ENCODE measurements around the gene SLC22A12. TPM values are rescaled to one million over a fixed set of nuclear protein-coding genes. Genes with fewer than 3 reads are reported as not detected.

Gene SLC22A12
- total RNA-seq, 1 donor from 2014 or later, result not detected

- no peaks in the 10 kb centered on the region for H3K9me3 Mint-ChIP-seq (ENCODE audit: unreplicated experiment)
- Histone ChIP-seq H3K4me3 (ENCODE audit: insufficient read depth, low read depth, low read length) (no peak overlapping the region), H3K4me1 (ENCODE audit: insufficient read depth, low read length) (no peaks in the 10 kb centered on the region), H3K9ac (ENCODE audit: low read length) (no peak overlapping the region), H3K36me3 (ENCODE audit: insufficient read depth, low read length) (no peaks in the 10 kb centered on the region), H3K79me2 (ENCODE audit: insufficient read depth, low read length) (no peaks in the 10 kb centered on the region), H3K27ac (ENCODE audit: low read depth, low read length) (no peak overlapping the region), H4K20me1 (ENCODE audit: insufficient read depth, low read length) (peaks cover 6% of the 10 kb centered on the region), H3K4me2 (ENCODE audit: low read length) (no peak overlapping the region), H3K27me3 (ENCODE audit: insufficient read depth, low read length) (peaks cover 55% of the 10 kb centered on the region), H2AFZ (ENCODE audit: low read depth, low read length) (no peak overlapping the region), H3K9me3 (ENCODE audit: insufficient read depth, low read depth, low read length) (no peaks in the 10 kb centered on the region)
- no peaks in the 10 kb centered on the region for H3K4me1 Mint-ChIP-seq (ENCODE audit: low read depth, unreplicated experiment)
- H3K36me3 Mint-ChIP-seq (ENCODE audit: low read depth, unreplicated experiment), result no peaks in the 10 kb centered on the region
- H3K27me3 Mint-ChIP-seq (ENCODE audit: low read depth, unreplicated experiment), result peaks cover 34% of the 10 kb centered on the region
- no peak overlapping the region for H3K27ac Mint-ChIP-seq (ENCODE audit: unreplicated experiment)
- DNase-seq (ENCODE audit: low read depth) (no peak), FAIRE-seq (no peak)
- no peak overlapping the region for H3K4me3 Mint-ChIP-seq (ENCODE audit: unreplicated experiment)
- no peak for TF ChIP-seq CTCF (IDR thresholded peaks at IDR 0.05; ENCODE audit: insufficient read depth, low read depth, low read length)
These were observed 48.9 kb downstream of the SLC22A12 start for GRCh38 chr11:64639885-64640284.

- H3K27me3 ChIP-seq (ENCODE audit: insufficient read depth, low read length), result peaks cover 68% of the 10 kb centered on the region
- peaks cover 6% of the 10 kb centered on the region for H4K20me1 ChIP-seq (ENCODE audit: insufficient read depth, low read length)
- Mint-ChIP-seq H3K4me3 (ENCODE audit: unreplicated experiment) (no peak overlapping the region), H3K36me3 (ENCODE audit: low read depth, unreplicated experiment) (peaks cover 5% of the 10 kb centered on the region), H3K4me1 (ENCODE audit: low read depth, unreplicated experiment) (no peaks in the 10 kb centered on the region), H3K27me3 (ENCODE audit: low read depth, unreplicated experiment) (peaks cover 38% of the 10 kb centered on the region), H3K9me3 (ENCODE audit: unreplicated experiment) (no peaks in the 10 kb centered on the region), H3K27ac (ENCODE audit: unreplicated experiment) (no peak overlapping the region)
- H3K79me2 ChIP-seq (ENCODE audit: insufficient read depth, low read length), result no peaks in the 10 kb centered on the region
- H3K4me3 ChIP-seq (ENCODE audit: insufficient read depth, low read depth, low read length), result no peak overlapping the region
- no peak overlapping the region for H3K4me2 ChIP-seq (ENCODE audit: low read length)
- no peak overlapping the region for H3K9ac ChIP-seq (ENCODE audit: low read length)
- H3K9me3 ChIP-seq (ENCODE audit: insufficient read depth, low read depth, low read length), result no peaks in the 10 kb centered on the region
- no peak overlapping the region for H2AFZ ChIP-seq (ENCODE audit: low read depth, low read length)
- DNase-seq (ENCODE audit: low read depth) (no peak), FAIRE-seq (no peak)
- H3K36me3 ChIP-seq (ENCODE audit: insufficient read depth, low read length), result no peaks in the 10 kb centered on the region
- H3K4me1 ChIP-seq (ENCODE audit: insufficient read depth, low read length), result no peaks in the 10 kb centered on the region
- TF ChIP-seq EZH2 (IDR thresholded peaks at IDR 0.05; ENCODE audit: insufficient read depth, low read length) (no peak), CTCF (IDR thresholded peaks at IDR 0.05; ENCODE audit: insufficient read depth, low read depth, low read length) (no peak)
- H3K27ac ChIP-seq (ENCODE audit: low read depth, low read length), result no peak overlapping the region
These were observed 50.8 kb downstream of the SLC22A12 start for GRCh38 chr11:64641596-64642417.

GRCh38 chr11:64642418-64642735, 51.4 kb downstream of the SLC22A12 start:
- Histone ChIP-seq H3K36me3 (ENCODE audit: insufficient read depth, low read length) (no peaks in the 10 kb centered on the region), H2AFZ (ENCODE audit: low read depth, low read length) (no peak overlapping the region), H4K20me1 (ENCODE audit: insufficient read depth, low read length) (peaks cover 6% of the 10 kb centered on the region), H3K9me3 (ENCODE audit: insufficient read depth, low read depth, low read length) (no peaks in the 10 kb centered on the region), H3K9ac (ENCODE audit: low read length) (no peak overlapping the region), H3K4me1 (ENCODE audit: insufficient read depth, low read length) (no peaks in the 10 kb centered on the region), H3K4me3 (ENCODE audit: insufficient read depth, low read depth, low read length) (no peak overlapping the region), H3K79me2 (ENCODE audit: insufficient read depth, low read length) (no peaks in the 10 kb centered on the region), H3K27ac (ENCODE audit: low read depth, low read length) (no peak overlapping the region), H3K27me3 (ENCODE audit: insufficient read depth, low read length) (peaks cover 67% of the 10 kb centered on the region), H3K4me2 (ENCODE audit: low read length) (no peak overlapping the region)
- no peaks in the 10 kb centered on the region for H3K9me3 Mint-ChIP-seq (ENCODE audit: unreplicated experiment)
- peak; percentile 94 for TF ChIP-seq EZH2 (IDR thresholded peaks at IDR 0.05; ENCODE audit: insufficient read depth, low read length)
- no peak for TF ChIP-seq CTCF (IDR thresholded peaks at IDR 0.05; ENCODE audit: insufficient read depth, low read depth, low read length)
- no peak overlapping the region for H3K4me3 Mint-ChIP-seq (ENCODE audit: unreplicated experiment)
- H3K36me3 Mint-ChIP-seq (ENCODE audit: low read depth, unreplicated experiment), result peaks cover 5% of the 10 kb centered on the region
- DNase-seq (ENCODE audit: low read depth) (no peak), FAIRE-seq (no peak)
- peaks cover 43% of the 10 kb centered on the region for H3K27me3 Mint-ChIP-seq (ENCODE audit: low read depth, unreplicated experiment)
- no peaks in the 10 kb centered on the region for H3K4me1 Mint-ChIP-seq (ENCODE audit: low read depth, unreplicated experiment)
- H3K27ac Mint-ChIP-seq (ENCODE audit: unreplicated experiment), result no peak overlapping the region
